HG02981 (cell line): ENCODE data around the gene ARHGEF17.
"Not testable (repeated sequence)": the region's sequence is repeated elsewhere in the genome, so short reads cannot be mapped to it uniquely, and the experiment has no call there.

Experiments used
- ATAC-seq: cut with Tn5 transposase; IDR thresholded peaks from one replicate; pipeline ENCODE4 v1.9.1; 2021; ENCODE audit warnings: mild to moderate bottlenecking, moderate library complexity; ENCODE audit not compliant: unreplicated experiment

ARHGEF17 gene

GRCh38 chr11:73308003-73308960 lies at the start of gene ARHGEF17:
TSS of gene ARHGEF17 (plus strand) at chr11:73308276. CDS start at chr11:73308639, 363 bp downstream.
- peak; percentile 31 for ATAC-seq

GRCh38 chr11:73259406-73260126 lies 48.5 kb upstream of the ARHGEF17 start:
- ATAC-seq, result no peak

GRCh38 chr11:73260127-73260457 lies 48.0 kb upstream of the ARHGEF17 start:
- no peak for ATAC-seq

- no peak for ATAC-seq
These were observed 45.1 kb upstream of the ARHGEF17 start for GRCh38 chr11:73262851-73263495.

- no peak for ATAC-seq
These were observed 44.4 kb upstream of the ARHGEF17 start for GRCh38 chr11:73263640-73264039.

- no peak for ATAC-seq
These were observed 42.7 kb upstream of the ARHGEF17 start for GRCh38 chr11:73265278-73265810.

GRCh38 chr11:73265853-73266645 lies 42.0 kb upstream of the ARHGEF17 start:
- no peak for ATAC-seq

- ATAC-seq, result no peak
These were observed 41.4 kb upstream of the ARHGEF17 start for GRCh38 chr11:73266646-73267020.

GRCh38 chr11:73267122-73267846 lies 40.8 kb upstream of the ARHGEF17 start:
- ATAC-seq, result no peak

GRCh38 chr11:73267906-73268540 lies 40.1 kb upstream of the ARHGEF17 start:
- ATAC-seq, result no peak

GRCh38 chr11:73268671-73269271 lies 39.3 kb upstream of the ARHGEF17 start:
- ATAC-seq, result no peak

GRCh38 chr11:73269459-73270015 lies 38.5 kb upstream of the ARHGEF17 start:
- no peak for ATAC-seq

GRCh38 chr11:73270016-73270854 lies 37.8 kb upstream of the ARHGEF17 start:
- ATAC-seq, result no peak

- no peak for ATAC-seq
These were observed 37.1 kb upstream of the ARHGEF17 start for GRCh38 chr11:73270855-73271477.

GRCh38 chr11:73271478-73271865 lies 36.6 kb upstream of the ARHGEF17 start:
- ATAC-seq, result not testable (repeated sequence)

GRCh38 chr11:73271936-73272679 lies 36.0 kb upstream of the ARHGEF17 start, which contains the start of gene P2RY6:
TSS of gene P2RY6 (plus strand) at chr11:73272338. CDS start at chr11:73296519, 24,181 bp downstream.
- no peak for ATAC-seq

GRCh38 chr11:73272680-73273038 lies 35.4 kb upstream of the ARHGEF17 start:
- ATAC-seq, result no peak
